SH-SY5Y (cell line): ENCODE measurements around the gene SMIM1.

ENCODE experiments used
- GATA2 ChIP-seq: IDR thresholded peaks from 2 replicates; pipeline ENCODE4 v1.6.1; 2011; ENCODE audit warnings: mild to moderate bottlenecking, low read depth, low read length
- GATA3 ChIP-seq: IDR thresholded peaks from 2 replicates; pipeline ENCODE4 v1.6.1; 2011; ENCODE audit warnings: low read depth, mild to moderate bottlenecking, low read length, moderate library complexity

- TF ChIP-seq GATA2: no peak
- TF ChIP-seq GATA3: no peak
Measured at GRCh38 chr1:3814771-3815561, 42.4 kb downstream of the SMIM1 start.
